ENCODE measurements around the gene NQO2.
"Not testable (repeated sequence)": the region's sequence is repeated elsewhere in the genome, so short reads cannot be mapped to it uniquely, and the experiment has no call there.

NQO2 gene

DNA sequence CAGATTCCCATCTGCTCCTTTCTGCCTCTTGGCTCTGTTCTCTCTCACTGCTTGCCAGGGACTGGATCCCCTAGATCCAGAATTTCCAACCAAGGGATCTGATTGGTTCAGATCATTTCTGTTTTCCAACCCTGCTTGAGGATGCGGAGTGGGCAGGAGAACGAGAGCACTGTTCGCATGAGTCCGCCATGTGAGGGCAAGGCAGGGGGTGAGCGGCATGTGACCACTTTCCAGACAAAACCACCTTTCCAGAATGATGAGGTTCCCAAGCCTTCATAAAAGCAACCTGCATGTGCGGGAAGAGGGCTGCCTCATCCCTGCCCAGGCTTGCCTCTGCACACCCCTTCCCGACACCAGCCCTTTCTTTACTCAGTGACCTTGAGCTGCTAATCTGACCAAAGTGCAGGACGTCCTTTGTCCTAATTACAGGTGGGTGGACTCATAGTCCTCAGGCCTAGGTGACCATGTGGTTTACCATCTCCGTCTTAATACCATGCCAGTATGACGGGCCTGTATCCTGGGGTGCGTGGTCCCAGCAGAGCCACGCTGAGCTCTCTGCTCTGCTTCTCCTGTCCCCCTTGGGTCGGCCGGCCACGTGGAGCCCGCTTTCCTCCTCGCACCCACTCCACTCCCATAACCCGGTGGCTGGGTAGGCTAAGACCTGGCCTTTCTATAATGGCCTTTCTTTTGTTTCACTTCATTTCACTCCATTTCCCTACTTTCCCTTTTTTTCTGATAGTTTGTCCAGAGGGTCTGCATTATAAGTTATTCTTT lies 14.4 kb downstream of the NQO2 start:
- no peak for DNase-seq (ENCODE audit: low spot score)

GRCh38 chr6:3014675-3015066 lies 15.0 kb downstream of the NQO2 start:
- DNase-seq (ENCODE audit: low spot score) = no peak

DNA sequence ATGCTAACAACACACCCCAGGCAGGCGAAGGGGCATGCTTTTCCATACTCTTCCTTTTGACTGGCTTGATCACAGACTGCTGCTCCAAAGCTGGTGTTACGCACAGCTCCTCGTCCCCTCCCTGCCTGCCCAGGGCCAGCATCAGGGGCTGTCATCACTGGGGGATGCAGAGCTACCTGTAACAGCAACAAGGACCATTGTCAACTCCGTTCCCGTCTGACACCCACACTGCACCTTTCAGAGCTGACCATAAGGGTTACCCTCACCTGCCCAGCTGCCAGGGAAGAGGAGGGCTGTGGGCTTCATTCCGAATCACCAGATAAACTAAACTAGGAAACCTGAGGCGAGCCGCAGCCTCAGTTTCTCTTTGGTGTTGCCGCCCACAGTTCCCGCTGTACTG lies 15.4 kb downstream of the NQO2 start:
- no peak for DNase-seq (ENCODE audit: low spot score)

DNA sequence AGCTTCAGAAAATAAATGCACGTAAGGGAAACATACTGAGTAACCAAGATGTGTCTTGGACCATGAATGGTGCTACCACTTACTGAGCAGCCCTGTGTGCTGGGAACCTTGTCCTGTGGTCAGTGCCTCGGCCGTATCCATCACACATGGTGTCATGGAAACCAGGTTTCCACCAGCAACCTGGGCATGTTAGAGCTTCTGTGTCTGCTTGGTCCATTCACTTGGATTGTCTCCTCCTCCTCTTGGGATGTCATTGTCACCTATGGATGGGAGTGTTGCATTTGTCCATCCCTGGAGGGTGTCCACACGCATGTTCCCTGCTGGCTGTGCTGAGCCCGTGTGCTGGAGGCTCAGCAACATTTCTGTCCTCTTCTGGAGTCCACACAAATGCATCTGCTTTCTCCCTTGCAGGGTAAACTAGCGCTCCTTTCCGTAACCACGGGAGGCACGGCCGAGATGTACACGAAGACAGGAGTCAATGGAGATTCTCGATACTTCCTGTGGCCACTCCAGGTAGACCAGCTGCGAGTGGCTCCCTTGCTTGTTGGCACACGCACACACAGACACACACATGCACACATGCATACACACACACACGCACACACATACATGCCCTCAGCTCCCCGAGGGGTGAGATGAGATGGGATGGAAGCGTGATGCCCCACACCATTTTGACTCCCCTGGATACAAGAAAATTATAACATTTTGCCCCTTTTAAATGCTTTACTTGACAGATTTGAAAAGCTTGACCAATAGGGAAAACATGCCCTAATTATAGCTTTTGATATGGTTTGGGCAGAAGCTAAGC lies 17.0 kb downstream of the NQO2 start:
- no peak for DNase-seq (ENCODE audit: low spot score)

DNA sequence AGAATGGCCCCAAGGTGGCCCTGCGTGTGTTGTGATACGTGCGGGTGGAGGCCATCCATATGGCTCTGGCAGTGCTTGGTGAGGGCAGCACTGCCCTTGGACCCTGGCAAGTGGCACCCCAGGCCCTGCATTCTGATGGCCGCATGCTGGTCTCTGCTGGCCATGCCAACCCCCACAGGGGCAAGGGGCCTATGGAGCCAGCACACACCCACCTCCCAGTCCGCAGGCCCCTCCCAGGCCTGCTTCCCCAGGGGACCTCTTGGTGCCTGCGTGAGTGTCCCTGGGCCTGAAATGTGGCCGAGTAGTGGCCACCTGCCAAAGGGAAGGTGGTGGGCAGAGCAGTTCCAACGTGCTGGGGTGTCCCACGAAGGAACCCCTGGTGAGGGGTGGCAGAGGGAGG lies 17.6 kb downstream of the NQO2 start:
- DNase-seq (ENCODE audit: low spot score) = no peak

GRCh38 chr6:3019065-3019464 lies 19.4 kb downstream of the NQO2 start:
- no peak for DNase-seq (ENCODE audit: low spot score)

DNA sequence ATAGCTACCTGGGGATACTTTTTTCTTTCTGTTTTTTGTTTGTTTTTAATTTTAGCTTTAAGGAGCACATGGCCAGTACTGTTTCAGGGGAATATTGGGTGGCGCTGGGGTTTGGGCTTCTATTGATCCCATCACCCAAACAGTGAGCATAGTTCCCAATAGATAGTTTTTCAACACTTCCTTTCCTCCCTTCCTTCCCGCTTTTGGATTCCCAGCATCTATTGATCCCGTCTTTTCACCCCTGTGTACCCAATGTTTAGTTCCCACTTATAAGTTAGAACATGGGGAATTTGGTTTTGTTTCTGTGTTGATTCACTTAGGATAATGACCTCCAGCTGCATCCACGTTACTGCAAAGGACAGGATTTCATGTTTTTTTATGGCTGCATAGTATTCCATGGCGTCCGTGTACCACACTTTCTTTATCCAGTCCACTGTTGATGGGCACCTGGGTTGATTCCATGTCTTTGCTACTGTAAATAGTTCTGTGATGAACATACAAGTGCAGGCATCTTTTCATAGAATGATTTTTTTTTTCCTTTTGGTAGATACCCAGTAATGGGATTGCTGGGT lies 20.1 kb downstream of the NQO2 start:
- no peak for DNase-seq (ENCODE audit: low spot score)

DNA sequence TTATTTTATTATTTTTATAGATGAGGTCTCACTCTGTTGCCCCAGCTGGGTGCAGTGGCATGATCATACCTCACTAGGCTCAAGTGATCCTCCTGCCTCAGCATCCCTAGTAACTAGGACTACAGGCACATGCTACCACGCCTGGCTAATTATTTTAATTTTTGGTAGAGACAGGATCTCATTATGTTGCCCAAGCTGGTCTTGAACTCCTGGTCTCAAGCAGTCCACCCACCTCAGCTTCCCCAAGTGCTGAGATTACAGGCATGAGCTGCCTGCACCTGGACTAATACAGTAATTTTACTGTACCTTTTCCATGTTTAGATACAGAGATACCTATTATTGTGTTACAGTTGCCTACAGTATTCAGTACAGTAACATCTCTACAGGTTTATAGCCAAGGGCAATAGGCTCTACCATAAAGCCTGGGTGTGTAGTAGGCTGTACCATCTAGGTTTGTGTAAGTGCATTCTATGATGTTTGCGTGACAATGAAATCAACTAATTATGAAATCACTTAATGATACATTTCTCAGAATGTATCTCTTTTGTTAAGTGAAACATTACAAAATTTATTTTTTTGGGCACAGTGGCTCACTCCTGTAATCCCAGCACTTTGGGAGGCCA lies 21.4 kb downstream of the NQO2 start:
- not testable (repeated sequence) for DNase-seq (ENCODE audit: low spot score)

DNA sequence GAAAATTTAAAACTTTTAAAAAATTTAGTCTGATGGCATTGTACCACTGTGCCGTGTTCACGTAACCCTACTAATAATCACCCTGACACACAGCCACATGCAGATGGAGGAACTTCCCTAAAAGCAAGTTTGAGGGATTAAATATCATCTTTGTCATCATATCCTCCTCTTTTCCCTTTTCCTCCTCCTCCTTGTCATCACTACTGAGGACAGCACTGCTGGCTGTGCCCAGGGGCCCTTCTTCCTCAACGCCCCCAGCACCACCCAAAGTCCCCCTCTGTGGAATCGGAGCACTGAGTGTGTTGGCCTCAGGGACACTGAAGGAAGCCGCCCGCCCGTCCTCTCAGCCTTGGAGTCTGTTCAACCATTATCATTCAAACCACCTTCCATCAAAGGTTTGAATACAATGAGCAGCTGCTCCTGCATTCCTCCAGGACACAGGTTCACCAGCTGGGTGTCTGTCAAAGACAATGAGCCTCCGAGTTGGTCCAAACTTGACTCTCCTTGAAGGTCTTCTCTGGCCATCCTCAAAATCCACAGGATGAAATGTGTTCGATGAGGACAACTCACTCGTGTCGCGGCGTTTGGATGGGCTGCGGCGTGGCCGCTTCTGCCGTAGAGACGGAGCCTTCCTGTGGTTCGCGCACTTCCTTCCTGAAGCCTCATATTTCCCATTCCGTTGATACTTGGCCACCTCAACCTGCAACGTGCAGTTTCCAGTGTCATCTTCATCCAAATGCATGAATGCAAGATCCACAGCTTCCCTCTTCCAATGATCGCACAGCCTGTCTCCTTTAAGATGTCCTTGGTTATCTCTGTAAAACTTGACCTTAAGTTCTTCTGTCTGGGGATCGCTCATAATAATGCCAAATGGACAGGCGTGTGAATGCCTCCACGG lies 23.3 kb downstream of the NQO2 start:
- DNase-seq (ENCODE audit: low spot score) = peak; percentile 19

GRCh38 chr6:3023663-3024483 lies 24.2 kb downstream of the NQO2 start:
- DNase-seq (ENCODE audit: low spot score) = peak; percentile 85

- DNase-seq (ENCODE audit: low spot score) = peak; percentile 48
Observed at GRCh38 chr6:3026791-3027626, 27.3 kb downstream of the NQO2 start.

- not testable (repeated sequence) for DNase-seq (ENCODE audit: low spot score)
Observed at GRCh38 chr6:3028156-3028555, 28.5 kb downstream of the NQO2 start.

DNA sequence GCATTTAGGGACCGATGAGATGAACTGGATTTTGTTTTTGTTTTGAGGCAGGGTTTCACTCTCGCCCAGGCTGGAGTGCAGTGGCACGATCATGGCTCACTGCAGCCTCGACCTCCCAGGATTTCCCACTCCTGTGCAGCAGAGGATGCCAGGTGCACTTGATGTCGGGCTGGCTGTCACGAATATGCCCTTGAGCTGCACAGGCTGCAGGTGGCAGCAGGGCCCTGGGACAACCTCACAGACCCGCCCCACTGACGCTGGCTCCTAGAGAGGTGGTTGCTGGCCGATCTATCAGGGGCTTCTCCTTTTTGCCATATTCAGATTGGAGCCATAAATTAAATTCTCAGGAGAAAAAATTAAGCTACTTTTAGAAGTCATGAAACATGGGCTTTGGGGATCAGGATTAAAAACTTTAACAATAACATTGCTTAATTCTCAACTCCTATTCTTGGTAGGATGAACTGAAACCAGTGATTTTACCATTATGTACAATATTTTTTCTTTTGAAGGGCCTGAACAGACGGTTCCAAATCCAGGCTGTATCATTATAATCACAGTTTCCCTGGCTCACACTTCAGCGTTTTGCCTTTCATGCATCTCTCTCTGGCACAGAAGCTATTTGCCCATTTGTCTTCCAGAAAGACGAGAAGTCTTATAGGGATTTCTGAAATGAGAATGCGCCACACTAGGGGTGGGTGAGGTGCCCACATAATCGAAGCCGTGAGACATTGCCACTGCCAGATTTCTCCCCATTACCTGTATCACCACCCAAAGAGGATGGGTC lies 32.4 kb downstream of the NQO2 start:
- DNase-seq (ENCODE audit: low spot score) = no peak

DNA sequence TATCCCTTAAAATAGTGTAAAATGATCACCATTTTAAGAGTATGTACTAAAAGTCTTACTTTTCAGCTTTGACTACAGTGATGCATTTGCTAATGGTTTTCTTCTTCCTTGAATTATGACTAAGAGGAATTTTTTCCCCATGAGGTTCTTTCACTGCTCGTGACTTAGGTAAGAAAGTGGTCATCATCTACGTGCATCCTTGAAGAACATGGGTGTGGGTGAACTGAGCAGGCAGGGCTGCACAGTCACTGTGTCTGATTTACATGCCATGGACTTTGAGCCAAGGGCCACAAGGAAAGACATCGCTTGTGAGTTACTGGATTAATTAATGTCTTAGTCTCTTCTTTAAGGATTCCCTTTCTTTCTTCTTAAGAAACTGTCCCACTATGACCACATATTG lies 33.3 kb downstream of the NQO2 start:
- no peak for DNase-seq (ENCODE audit: low spot score)

GRCh38 chr6:3033652-3034051 lies 34.0 kb downstream of the NQO2 start:
- no peak for DNase-seq (ENCODE audit: low spot score)

GRCh38 chr6:3035397-3035796 lies 35.7 kb downstream of the NQO2 start:
- no peak for DNase-seq (ENCODE audit: low spot score)

- no peak for DNase-seq (ENCODE audit: low spot score)
Observed at GRCh38 chr6:3036861-3037637, 37.4 kb downstream of the NQO2 start.

All from CD4-positive, alpha-beta T cell treated with Interleukin-6 at 100 ng/mL for 8 hours (primary cell).